OCI-LY3 (cell line): ENCODE measurements around the gene NXPH4.

Experiments used
- EZH2phosphoT487 ChIP-seq: fragments of 200-600 bp; shearing (Covaris generic); IDR thresholded peaks from 2 replicates; pipeline ENCODE4 v1.6.1; 2018; ENCODE audit warnings: antibody characterized with exemption, mixed run types, low read depth
- TF ChIP-seq, protein P1 (sequence below): fragments of 200-600, 300-600 bp; sonication (generic); IDR thresholded peaks from 2 replicates; pipeline ENCODE4 v1.5.1; 2014; ENCODE audit warnings: antibody characterized with exemption, low read length, low read depth

DNA sequence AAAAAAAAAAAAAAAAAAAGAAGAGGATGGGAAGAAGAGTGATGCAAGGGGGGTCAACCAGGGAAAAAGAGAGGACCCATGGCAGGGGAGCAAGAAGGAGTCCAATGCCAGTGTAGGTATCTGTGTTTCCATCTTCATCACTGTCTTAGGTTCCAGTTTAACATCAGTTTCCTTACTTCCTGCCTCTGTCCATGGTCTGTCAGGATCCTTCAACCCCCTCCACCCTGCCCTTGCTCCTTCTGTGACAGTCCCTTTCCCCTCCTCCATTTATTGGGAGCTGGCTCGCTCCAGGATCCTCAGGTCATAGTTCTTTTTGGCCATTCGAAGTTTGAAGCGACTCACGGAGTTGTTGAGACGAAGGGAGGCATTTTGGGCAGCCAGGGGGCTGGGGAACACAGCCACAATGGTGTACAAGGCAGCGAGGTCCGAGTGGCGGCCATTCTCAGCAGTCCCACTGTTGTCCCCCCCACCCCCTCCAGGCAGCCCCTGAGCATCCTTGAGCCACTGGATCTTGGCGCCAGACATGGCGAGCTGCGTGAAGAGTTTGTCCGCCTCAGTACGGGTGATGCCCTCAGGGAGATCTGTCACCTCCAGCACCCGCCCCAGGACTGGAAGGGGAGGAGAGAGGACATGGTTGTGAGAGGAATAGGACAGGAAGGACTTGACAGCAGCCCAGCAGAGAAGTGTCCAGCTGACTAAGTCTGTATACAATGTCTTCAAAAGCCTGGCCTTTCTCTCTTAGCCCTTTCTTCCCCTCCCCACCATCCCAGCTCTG, 38.1 kb downstream of the NXPH4 start:
- TF ChIP-seq, protein P1, sequence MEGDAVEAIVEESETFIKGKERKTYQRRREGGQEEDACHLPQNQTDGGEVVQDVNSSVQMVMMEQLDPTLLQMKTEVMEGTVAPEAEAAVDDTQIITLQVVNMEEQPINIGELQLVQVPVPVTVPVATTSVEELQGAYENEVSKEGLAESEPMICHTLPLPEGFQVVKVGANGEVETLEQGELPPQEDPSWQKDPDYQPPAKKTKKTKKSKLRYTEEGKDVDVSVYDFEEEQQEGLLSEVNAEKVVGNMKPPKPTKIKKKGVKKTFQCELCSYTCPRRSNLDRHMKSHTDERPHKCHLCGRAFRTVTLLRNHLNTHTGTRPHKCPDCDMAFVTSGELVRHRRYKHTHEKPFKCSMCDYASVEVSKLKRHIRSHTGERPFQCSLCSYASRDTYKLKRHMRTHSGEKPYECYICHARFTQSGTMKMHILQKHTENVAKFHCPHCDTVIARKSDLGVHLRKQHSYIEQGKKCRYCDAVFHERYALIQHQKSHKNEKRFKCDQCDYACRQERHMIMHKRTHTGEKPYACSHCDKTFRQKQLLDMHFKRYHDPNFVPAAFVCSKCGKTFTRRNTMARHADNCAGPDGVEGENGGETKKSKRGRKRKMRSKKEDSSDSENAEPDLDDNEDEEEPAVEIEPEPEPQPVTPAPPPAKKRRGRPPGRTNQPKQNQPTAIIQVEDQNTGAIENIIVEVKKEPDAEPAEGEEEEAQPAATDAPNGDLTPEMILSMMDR: no peak
- TF ChIP-seq EZH2phosphoT487: no peak
